Measurements from ENCODE around the gene DEPDC1B.
"Not testable (repeated sequence)": the region's sequence is repeated elsewhere in the genome, so short reads cannot be mapped to it uniquely, and the experiment has no call there.

The DEPDC1B gene

GRCh38 chr5:60649288-60649917 is 50.6 kb downstream of the DEPDC1B start:
- DNase-seq (ENCODE audit: low read depth in 2 of 2, low spot score in 1 of 2) = no peak

- DNase-seq (ENCODE audit: low read depth in 2 of 2, low spot score in 1 of 2) = no peak
Observed at GRCh38 chr5:60648175-60648574, 51.8 kb downstream of the DEPDC1B start.

DNA sequence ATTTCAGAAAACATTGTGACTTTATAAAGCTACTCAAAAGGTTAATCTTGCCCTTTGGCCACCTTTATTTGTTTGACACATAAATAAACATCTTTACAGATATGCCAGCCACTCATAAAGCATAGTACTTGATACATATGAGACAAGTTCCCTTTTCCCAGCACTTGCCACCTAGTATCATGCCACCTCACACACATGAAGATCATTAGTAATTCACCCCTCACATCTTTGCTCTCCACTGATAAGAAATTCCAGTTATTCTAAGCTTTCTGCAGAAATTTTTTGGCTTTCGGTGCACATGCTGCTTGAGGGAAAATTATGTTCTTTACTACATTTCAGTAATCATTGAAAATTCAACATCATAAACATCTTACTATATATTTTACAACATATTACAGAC is 59.1 kb downstream of the DEPDC1B start:
- no peak for DNase-seq (ENCODE audit: low read depth in 2 of 2, low spot score in 1 of 2)

DNA sequence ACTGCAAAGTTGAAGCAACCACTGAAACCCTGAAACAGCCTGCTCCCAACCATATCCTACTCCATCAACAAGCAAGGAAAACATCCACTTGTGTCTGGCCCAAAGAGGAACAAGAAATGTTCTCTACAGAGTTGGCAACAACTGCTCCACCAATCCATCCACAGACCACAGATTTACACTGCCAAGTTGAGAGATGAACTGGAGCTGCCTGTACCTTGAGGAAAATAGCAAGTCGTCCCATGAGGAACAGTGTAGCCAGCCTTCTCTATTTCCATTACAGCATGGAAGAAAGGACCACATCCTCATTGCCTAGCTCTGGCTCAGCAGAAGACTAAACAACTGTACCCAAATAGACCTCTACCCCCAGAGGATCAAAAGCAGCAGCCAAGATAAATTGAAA is 60.4 kb downstream of the DEPDC1B start:
- DNase-seq (ENCODE audit: low read depth in 2 of 2, low spot score in 1 of 2) = no peak

DNA sequence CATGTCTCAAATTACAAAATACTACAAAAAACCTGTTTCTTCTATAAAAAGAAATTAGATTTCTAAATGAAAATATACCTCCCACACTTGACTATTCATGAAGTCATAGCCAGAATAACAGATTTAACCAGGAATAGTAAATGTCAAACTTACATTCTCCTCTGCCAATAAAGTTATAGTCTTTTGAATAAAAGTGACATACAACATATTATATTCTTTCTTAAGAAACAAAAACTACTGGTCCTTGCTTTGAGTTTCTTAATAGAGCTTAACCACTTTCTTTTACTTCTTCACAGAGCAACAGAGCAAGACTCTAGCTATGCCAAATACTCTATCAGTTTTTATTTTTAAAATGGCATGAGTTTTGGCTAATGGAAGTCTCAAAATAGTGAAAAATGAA is 61.7 kb downstream of the DEPDC1B start:
- DNase-seq (ENCODE audit: low read depth in 2 of 2, low spot score in 1 of 2) = no peak

DNA sequence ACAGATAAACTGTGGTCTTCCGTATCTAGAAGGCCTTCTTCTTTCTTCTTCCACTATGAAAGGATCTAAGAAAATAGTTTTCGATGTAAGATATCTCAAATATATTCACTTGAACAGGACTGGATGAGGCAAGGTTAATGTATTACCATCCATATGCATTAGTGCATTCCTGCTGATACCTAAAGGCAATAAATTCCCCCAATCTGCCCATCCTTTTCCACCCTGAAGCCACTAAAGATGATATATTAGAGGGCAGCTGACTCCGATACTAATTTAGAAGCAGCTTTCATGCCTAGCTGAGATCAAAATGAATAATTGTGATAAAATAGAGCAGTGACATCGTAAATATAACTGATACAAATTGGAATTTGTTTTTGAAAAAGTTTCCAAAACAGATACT is 63.3 kb downstream of the DEPDC1B start:
- no peak for DNase-seq (ENCODE audit: low read depth in 2 of 2, low spot score in 1 of 2)

- no peak for DNase-seq (ENCODE audit: low read depth in 2 of 2, low spot score in 1 of 2)
Observed at GRCh38 chr5:60636001-60636400, 64.0 kb downstream of the DEPDC1B start.

DNA sequence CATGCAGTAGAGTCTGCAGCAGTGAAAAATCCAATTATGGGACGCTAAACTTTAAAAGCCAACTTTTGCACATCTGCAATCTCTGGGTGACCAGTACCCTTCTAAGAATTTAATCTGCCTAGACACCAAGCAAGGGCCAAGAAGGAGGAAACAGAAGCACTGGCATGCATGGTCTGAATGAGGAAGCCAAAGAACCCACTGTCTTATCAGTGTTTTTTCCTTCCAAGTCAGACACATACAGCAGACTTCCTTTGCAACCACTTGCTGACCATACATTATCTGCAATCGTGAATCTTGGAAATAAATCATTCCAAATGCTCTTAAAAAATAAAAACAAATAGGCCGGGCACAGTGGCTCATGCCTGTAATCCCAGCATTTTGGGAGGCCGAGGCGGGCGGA is 65.9 kb downstream of the DEPDC1B start:
- no peak for DNase-seq (ENCODE audit: low read depth in 2 of 2, low spot score in 1 of 2)

- DNase-seq (ENCODE audit: low read depth in 2 of 2, low spot score in 1 of 2) = no peak
Observed at GRCh38 chr5:60633341-60633740, 66.6 kb downstream of the DEPDC1B start.

DNA sequence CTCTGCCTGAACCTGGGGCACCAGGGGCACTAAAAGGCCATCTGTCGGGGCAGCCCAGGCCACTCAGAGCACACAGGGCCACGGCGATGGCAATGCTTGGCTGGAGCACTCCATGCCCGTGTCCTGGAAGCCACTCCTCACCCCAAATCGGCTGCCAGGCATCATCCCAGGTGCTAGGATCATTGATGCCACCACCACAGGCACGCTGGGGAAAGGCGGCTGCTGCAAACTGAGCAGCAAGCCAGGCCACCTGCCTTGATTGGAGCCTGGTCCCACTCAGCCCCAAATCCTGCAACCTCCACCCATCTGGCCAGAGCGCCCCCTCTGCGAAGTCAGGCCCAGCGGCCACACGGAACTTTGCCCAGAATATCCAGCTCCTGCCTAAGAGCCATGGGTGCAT is 67.8 kb downstream of the DEPDC1B start:
- no peak for DNase-seq (ENCODE audit: low read depth in 2 of 2, low spot score in 1 of 2)

GRCh38 chr5:60630836-60631235 is 69.1 kb downstream of the DEPDC1B start:
- DNase-seq (ENCODE audit: low read depth in 2 of 2, low spot score in 1 of 2) = no peak

- no peak for DNase-seq (ENCODE audit: low read depth in 2 of 2, low spot score in 1 of 2)
Observed at GRCh38 chr5:60630179-60630578, 69.8 kb downstream of the DEPDC1B start.

- not testable (repeated sequence) for DNase-seq (ENCODE audit: low read depth in 2 of 2, low spot score in 1 of 2)
Observed at GRCh38 chr5:60624875-60625274, 75.1 kb downstream of the DEPDC1B start.

- not testable (repeated sequence) for DNase-seq (ENCODE audit: low read depth in 2 of 2, low spot score in 1 of 2)
Observed at GRCh38 chr5:60620752-60621151, 79.2 kb downstream of the DEPDC1B start.

DNA sequence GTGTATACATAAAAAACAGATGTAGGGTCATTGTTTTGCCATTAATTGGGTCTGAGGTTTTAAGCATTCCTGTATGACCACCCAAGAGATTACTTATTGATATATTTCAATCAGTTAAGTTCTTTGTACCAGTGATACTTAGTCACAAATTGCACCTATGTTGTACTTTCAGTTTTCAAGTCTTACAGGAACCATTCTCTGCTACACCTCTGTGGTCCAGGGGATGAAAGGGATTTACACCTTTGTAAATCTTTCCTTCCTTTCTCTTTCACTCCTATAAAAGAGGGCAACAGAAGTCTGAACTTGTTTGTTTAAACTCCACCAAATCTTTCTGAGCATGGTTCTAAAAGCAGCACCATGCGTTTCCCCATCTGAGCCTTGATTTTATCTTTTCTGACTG is 86.1 kb downstream of the DEPDC1B start:
- DNase-seq (ENCODE audit: low read depth in 2 of 2, low spot score in 1 of 2) = no peak

GRCh38 chr5:60611099-60611740 is 88.7 kb downstream of the DEPDC1B start:
- no peak for DNase-seq (ENCODE audit: low read depth in 2 of 2, low spot score in 1 of 2)

- no peak for DNase-seq (ENCODE audit: low read depth in 2 of 2, low spot score in 1 of 2)
Observed at GRCh38 chr5:60604771-60605170, 95.2 kb downstream of the DEPDC1B start.

GRCh38 chr5:60598424-60598823 is 101.5 kb downstream of the DEPDC1B start:
- DNase-seq (ENCODE audit: low read depth in 2 of 2, low spot score in 1 of 2) = no peak

DNA sequence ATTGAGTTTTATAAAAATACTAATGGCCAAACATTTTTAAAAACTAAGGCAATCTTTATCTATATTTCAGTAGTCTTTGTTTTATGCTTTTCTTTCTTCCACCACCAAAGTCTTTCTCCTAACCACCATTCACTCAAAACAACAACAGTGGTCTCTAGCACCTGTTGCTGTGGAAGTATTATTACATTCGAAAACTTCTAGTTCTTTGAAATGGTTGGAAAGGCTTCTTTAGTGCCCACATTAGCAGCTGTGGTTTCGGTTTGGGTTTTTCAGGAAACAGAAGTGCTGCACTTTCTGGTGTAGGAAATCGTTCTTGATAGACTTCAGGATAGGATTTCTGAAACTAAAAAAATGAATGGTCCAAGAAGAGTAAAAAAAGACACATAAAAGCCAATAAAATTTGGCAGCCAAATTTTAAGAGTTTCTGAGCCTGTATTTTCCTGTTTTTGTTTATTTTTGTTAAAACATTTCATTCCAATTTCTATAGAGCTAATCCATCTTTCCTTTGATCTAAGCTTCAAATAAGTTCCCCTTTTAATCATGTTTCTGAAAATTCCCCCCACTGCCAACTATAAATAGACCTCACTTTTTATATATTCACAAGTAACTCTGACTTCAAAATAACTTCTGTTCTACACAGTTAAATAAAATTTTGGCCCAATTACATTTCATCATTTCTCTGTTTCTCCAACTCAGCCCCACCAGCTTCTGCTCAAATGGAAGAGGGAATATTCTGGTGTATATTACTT is 102.2 kb downstream of the DEPDC1B start:
- DNase-seq (ENCODE audit: low read depth in 2 of 2, low spot score in 1 of 2) = no peak

GRCh38 chr5:60594715-60595477 is 105.1 kb downstream of the DEPDC1B start:
- no peak for DNase-seq (ENCODE audit: low read depth in 2 of 2, low spot score in 1 of 2)

DNA sequence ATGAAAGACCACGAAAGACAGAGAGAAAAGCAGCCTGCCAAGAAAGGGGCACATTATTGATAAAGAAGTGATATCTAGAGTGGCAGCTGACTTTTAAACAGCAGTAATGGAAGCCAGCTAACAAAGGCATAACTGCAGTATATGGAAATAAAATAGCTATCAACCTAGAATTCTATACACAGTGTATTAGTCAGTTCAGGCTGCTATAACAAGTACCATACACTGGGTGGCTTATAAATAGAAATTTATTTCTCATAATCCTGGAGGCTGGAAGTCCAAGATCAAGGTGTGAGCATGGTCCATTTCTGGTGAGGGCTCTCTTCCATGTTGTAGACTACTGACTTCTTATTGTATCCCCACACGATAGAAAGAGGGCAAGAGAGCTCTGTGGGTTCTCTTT is 109.8 kb downstream of the DEPDC1B start:
- no peak for DNase-seq (ENCODE audit: low read depth in 2 of 2, low spot score in 1 of 2)

DNA sequence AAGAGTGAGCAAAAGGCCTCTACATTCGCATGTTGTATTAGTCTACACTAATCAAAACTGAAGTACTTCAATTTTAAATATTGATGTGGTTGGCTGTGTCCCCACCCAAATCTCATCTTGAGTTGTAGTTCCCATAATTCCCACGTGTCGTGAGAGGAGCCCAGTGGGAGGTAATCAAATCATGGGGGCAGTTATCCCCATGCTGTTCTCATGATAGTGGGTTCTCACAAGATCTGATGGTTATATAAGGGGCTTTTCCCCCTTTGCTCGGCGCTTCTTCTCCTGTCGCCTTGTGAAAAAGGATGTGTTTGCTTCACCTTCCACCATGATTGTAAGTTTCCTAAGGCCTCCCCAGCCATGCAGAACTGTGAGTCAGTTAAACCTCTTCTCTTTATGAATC is 112.7 kb downstream of the DEPDC1B start:
- DNase-seq (ENCODE audit: low read depth in 2 of 2, low spot score in 1 of 2) = not testable (repeated sequence)

All from stimulated activated CD8-positive, alpha-beta memory T cell treated with anti-CD3 and anti-CD28 coated beads, Interleukin-4, amount 100 ng/mL, for 4 hours (primary cell).